Measurements from ENCODE around the gene ATG13. TPM values are rescaled to one million over a fixed set of nuclear protein-coding genes. Genes with fewer than 3 reads are reported as not detected.

Gene ATG13
- total RNA-seq, 1 experiment from 2014 or later, result 75.1 TPM

DNA sequence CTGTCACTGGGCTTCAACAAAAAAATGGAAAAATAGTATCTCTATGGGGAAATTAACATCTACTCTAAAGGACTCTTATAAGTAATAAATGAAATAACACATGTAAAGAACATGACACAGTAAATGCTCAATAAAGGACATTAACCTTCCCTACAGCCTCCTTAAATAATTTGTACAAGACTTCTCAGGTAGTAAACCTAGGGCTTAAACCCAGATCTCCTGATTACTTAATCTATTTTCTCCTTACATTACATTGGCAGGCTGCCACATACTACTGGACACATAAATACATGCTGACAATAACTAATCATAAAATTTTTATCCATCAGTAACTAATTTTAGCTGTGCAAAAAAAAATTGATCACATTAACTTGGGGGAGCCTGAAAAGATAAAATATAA is 28.4 kb upstream of the ATG13 start:
- no peaks in the 10 kb centered on the region for H3K36me3 Mint-ChIP-seq (ENCODE audit: insufficient read depth, unreplicated experiment)
- no peaks in the 10 kb centered on the region for H3K9me3 Mint-ChIP-seq (ENCODE audit: unreplicated experiment)
- intact Hi-C loops (cut with micrococcal nuclease), result no loop called here
- TF ChIP-seq, protein P1, sequence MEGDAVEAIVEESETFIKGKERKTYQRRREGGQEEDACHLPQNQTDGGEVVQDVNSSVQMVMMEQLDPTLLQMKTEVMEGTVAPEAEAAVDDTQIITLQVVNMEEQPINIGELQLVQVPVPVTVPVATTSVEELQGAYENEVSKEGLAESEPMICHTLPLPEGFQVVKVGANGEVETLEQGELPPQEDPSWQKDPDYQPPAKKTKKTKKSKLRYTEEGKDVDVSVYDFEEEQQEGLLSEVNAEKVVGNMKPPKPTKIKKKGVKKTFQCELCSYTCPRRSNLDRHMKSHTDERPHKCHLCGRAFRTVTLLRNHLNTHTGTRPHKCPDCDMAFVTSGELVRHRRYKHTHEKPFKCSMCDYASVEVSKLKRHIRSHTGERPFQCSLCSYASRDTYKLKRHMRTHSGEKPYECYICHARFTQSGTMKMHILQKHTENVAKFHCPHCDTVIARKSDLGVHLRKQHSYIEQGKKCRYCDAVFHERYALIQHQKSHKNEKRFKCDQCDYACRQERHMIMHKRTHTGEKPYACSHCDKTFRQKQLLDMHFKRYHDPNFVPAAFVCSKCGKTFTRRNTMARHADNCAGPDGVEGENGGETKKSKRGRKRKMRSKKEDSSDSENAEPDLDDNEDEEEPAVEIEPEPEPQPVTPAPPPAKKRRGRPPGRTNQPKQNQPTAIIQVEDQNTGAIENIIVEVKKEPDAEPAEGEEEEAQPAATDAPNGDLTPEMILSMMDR (IDR thresholded peaks at IDR 0.05; ENCODE audit: unreplicated experiment), result no peak
- CTCF ChIA-PET, result interaction anchor here (0.7 to 1.1 kb wide), 2 partner anchors 36 to 235 kb away, joined by 4 read pairs; no protein-coding TSS in a partner anchor
- no TSS peak for BruUV-seq (replicated peaks)
- peaks cover 17% of the 10 kb centered on the region for H3K4me1 Mint-ChIP-seq (ENCODE audit: insufficient read depth, unreplicated experiment)
- peak; percentile 39 for DNase-seq (ENCODE audit: unreplicated experiment)
- no peaks in the 10 kb centered on the region for H3K27me3 Mint-ChIP-seq (ENCODE audit: insufficient read depth, unreplicated experiment)
- H3K27ac Mint-ChIP-seq (ENCODE audit: low read depth, unreplicated experiment), result no peak overlapping the region
- POLR2A ChIA-PET, result interaction anchor here (0.8 to 2.5 kb wide), 5 partner anchors 11 to 99 kb away, joined by 3 to 14 read pairs (median 3); partner anchors contain the start of gene ATG13
- H3K4me3 Mint-ChIP-seq (ENCODE audit: unreplicated experiment), result no peak overlapping the region

DNA sequence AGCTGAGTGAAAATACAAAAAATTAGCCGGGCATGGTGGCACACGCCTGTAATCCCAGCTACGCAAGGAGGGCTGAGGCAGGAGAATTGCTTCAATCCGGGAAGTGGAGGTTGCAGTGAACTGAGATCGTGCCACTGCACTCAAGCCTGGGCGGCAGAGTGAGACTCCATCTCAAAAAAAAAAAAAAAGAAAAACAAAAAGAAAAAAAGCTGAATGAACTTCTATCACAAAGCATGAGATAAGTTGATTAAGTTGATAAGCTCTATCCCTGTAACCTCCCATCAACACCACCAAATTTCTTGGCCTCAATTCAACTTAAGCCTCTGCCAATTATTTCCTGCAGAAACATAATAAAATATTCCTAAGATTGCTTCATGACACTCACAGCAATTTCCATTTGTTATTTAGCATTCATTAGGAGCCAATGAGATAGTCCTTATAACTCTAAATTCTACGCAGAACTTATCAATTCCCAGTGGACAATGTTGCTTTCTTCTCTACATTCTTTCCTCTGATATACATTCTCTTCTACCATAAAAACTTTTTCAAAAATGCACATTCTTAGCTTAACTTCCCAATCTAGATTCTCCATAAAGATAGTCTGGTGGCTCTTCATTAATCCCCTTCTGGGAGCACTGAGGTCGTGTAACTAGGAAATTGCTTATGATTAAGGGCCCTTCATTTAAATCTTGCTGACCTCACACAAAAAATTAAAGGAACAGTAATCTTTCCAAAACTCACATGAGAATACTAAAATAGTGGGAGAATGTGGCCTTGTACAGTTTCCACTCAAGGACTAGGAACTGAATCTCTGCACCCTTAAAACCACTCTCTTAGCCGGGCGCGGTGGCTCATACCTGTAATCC is 26.4 kb upstream of the ATG13 start:
- H3K36me3 Mint-ChIP-seq (ENCODE audit: insufficient read depth, unreplicated experiment), result no peaks in the 10 kb centered on the region
- peaks cover 23% of the 10 kb centered on the region for H3K4me1 Mint-ChIP-seq (ENCODE audit: insufficient read depth, unreplicated experiment)
- TF ChIP-seq, protein P1 (IDR thresholded peaks at IDR 0.05; ENCODE audit: unreplicated experiment), result no peak
- H3K27ac Mint-ChIP-seq (ENCODE audit: low read depth, unreplicated experiment), result peak overlapping the region; percentile 8
- POLR2A ChIA-PET, result interaction anchor here (0.6 to 2.8 kb wide), 16 partner anchors 9 to 247 kb away, joined by 3 to 16 read pairs (median 6); partner anchors contain the start of genes ARHGAP1, ATG13 and ZNF408
- TSS peak; percentile 17 for BruUV-seq (replicated peaks)
- CTCF ChIA-PET, result interaction anchor here (0.6 to 1.8 kb wide), 3 partner anchors 23 to 47 kb away, joined by 3 to 6 read pairs (median 4); no protein-coding TSS in a partner anchor
- H3K4me3 Mint-ChIP-seq (ENCODE audit: unreplicated experiment), result peak overlapping the region; percentile 88
- no peaks in the 10 kb centered on the region for H3K9me3 Mint-ChIP-seq (ENCODE audit: unreplicated experiment)
- H3K27me3 Mint-ChIP-seq (ENCODE audit: insufficient read depth, unreplicated experiment), result no peaks in the 10 kb centered on the region
- intact Hi-C loops (cut with micrococcal nuclease), result no loop called here
- DNase-seq (ENCODE audit: unreplicated experiment), result no peak

DNA sequence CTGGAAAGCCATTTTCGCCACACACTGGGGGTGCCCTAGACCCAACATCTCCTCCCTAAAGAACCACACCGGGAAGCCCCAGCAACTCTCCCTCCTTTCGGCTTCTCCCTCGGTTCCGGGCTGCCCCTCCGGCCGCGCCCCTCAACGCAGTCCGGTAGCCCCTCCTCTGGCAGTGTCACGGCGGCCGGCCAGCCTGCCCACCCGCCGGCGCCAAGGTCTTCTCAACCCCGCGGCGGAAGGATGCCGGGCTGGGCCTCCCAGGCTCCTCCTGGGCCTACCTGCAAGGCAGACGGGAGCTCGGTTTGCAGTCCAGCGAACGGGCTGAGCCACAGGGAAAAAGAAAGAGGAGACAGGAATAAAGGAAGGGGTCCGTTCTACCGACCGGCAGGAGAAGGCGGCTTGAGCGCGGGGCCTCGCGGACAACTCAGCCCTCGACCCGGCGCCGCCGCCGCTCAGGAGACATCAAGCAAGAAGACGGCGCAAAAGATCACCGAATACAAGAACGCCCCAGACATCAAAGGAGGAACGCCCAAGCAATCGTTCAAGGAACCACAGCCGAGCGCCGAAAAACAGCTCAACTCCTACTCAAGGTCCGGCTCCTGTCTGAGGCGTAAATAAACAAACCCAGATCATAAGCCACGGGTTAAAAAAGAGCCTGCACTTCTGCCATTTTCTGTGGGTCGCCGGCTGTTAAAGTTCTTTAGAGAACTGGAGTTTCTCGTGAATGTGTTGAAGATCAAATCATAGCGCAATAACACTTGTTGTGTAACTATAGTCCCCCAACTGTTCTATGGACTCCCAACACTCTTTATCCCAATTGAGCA is 23.6 kb upstream of the ATG13 start, which contains the start of gene AMBRA1:
Gene AMBRA1, minus strand, starts transcription at position 474 of the 824 bp plus-strand sequence. CDS start 45,643 bp downstream, outside the sequence.
- CTCF ChIA-PET, result interaction anchor here (0.7 to 1.0 kb wide), 2 partner anchors 26 to 46 kb away, joined by 3 to 4 read pairs; no protein-coding TSS in a partner anchor

More for the DNA sequence above, 23.6 kb upstream of the ATG13 start, which contains the start of gene AMBRA1:
- DNase-seq (ENCODE audit: unreplicated experiment), result peak; percentile 92
- Mint-ChIP-seq H3K27ac (ENCODE audit: low read depth, unreplicated experiment) (peak within 1 kb of the TSS; percentile 96), H3K27me3 (ENCODE audit: insufficient read depth, unreplicated experiment) (no peaks in the 10 kb centered on the region), H3K4me1 (ENCODE audit: insufficient read depth, unreplicated experiment) (peaks cover 17% of the 10 kb centered on the region), H3K4me3 (ENCODE audit: unreplicated experiment) (peak within 1 kb of the TSS; percentile 88), H3K9me3 (ENCODE audit: unreplicated experiment) (no peaks in the 10 kb centered on the region), H3K36me3 (ENCODE audit: insufficient read depth, unreplicated experiment) (no peaks in the 10 kb centered on the region)
- POLR2A ChIA-PET, result interaction anchor here (0.7 to 2.8 kb wide), 20 partner anchors 8 to 747 kb away, joined by 3 to 34 read pairs (median 6); partner anchors contain the start of genes ARHGAP1, ATG13 and ZNF408
- TSS peak; percentile 56 for BruUV-seq (replicated peaks)
- TF ChIP-seq, protein P1 (IDR thresholded peaks at IDR 0.05; ENCODE audit: unreplicated experiment), result no peak
- intact Hi-C loops (cut with micrococcal nuclease), result no loop called here
